Measurements from ENCODE around the gene REPS1.
"Not testable (repeated sequence)": the region's sequence is repeated elsewhere in the genome, so short reads cannot be mapped to it uniquely, and the experiment has no call there.

The REPS1 gene

DNA sequence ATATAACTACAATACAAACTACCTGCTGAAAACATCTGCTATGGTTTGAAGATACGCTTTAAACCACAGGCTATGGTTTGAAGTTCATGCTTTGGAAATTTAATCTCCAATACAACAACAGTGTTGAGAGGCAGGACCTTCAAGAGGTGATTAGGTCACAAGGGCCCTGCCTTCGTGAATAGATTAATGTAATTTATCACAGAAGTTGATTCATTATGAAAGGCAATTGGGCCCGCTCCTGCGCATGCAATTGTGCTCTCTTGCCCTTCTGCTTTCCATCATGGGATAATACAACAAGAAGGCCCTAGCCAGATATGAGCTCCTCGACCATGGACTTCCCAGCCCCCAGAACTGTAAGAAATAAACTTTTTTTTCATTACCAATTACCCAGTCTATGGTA is 21.2 kb downstream of the REPS1 start:
- no peak for DNase-seq

DNA sequence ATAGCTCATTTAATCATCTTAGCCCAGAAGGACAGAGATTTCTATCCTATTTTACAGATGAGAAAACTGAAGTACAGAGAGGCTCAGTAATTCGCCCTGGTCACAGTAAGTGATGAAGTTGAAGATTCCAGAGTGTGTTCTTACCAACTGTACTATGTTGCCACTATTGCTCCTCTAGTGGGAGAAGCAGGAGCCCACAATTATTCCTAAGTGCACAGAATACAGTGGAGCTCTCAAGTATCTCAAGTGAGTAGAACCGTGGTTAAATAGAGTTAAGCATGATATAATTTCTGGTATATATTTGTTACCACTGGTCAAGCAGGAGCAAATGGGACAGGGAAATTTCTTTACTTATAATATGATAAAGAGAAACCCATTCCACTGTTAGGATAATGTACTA is 22.1 kb downstream of the REPS1 start:
- DNase-seq, result no peak

DNA sequence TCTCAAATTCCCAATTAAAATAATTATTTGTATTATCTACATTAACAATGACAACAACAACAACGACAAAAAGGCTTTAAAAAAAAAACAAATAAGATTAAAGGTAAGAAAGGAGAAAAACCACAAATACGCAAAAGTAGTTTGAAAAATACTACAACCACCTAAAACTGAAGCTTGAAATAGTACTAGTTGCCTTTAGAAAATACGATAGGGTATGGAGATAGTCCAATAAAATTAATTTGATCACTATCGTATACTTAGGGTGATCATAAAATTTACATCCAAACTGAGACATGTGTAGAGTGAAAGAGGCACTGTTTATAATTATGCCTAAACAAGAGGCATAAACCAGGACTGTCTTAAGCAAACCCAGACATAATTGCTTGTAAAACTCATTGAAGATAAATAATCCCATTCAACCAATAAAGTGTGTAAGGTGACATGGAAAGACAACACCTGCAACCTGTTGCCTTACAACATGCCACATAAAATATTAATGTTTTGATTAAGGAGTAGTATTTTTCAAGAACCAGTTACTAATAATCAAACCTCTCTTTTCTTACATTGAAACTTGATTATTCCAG is 22.7 kb downstream of the REPS1 start:
- DNase-seq, result no peak

DNA sequence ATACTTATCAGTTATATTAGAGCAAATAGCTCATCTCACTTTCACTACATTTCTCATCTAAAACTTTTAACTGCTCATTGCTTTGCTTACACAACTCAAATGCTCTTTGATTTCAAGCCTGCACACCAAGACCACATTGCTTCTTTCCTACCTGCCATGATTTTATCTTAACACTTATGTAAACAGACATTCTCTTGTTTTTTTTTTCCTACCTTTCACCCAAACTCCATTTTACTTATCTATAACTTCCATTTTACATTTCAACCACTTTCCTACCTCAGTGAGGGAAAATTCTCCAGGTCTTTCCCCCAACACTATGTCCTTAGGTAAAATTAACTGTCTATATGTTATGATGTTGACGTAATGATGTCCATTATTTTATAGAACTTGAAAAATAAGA is 24.0 kb downstream of the REPS1 start:
- DNase-seq, result no peak

DNA sequence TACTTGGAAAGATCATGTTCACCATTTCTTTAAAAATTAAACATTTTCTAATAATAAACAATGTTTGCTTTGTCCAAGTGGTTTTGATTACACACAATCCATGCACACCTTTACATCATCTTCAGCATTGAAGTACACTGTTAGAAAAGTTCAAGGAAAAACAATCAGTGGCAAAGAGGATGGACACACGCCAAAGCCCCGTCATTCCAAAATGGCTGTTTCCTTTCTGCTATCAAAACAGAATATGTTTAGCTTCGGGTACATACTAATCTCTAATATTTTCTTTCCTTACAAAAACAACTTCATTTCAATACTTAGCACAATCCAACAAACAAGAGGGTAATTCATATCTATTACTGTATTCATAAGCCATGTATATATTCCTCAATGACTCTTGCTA is 24.5 kb downstream of the REPS1 start:
- no peak for DNase-seq

DNA sequence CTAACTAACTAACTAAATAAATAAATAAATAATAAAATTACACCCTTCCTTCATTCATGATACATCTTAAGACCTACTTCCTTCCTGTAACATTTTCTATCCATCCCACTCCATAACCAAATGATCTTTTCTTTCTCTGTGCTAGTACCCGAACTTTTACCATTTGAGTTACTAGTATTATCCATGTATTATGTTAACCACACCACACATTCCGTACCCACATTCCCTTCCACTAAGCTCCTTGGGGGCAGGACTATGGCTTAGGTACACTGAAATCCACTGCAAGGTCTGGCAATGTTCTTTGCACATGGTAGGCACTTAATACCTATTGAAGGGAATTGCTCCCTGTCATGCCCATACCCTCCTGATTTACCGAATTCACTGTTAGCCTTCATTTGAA is 24.9 kb downstream of the REPS1 start:
- no peak for DNase-seq

DNA sequence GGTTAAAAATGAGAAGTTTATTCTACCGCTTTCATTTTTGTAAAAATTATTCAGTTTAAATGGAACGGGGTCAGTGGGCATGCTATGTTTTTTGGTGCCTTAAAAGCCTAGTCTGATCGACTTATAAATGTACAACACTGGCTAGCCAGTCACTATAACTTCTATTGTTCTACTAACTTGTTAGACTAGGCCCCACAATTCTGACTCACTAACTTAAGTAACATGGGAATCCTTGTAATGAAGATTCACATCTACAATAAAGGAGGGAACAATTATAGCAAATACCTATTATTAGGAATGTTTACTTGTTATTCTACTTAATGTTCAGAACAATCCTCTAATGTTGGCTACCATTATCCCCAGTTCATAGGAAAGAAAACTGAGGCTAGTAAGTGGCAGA is 28.5 kb downstream of the REPS1 start:
- DNase-seq, result no peak

DNA sequence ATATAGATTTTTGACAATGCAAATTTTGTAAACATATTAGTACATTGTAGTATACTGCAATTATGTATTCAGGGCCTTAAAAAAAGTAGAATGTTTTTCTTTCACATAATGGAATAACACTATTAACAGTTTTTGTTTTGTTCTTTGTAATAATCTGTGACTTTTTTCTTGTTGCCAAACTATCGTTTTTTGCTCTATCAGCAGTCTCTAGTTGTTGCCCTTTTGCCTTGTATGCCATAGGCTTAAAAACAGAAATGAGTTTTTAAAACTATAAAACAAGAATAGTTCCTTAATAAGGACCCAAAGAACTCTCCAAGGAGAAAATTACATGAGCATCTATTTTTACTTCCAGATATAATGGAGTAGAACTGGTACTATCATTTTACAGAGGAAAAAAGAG is 29.5 kb downstream of the REPS1 start:
- DNase-seq, result no peak

DNA sequence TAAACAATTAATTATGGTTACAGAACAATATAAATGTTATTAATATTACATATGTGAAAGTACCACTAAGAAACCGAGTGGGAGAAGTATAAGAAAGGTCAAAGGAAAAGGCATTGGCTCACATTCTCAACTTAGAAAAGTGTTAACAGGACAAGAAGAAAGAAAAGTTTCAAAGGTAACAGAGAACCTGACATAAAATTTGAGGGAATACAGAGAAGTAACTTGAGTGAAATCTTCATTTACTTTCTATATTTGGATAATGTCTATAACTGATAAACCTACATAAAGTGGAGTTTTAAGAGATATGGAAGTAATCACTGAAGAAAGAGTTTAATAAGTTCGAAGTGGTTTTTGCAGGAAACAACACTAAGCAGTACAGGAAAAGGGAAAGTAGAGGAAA is 30.1 kb downstream of the REPS1 start:
- DNase-seq, result no peak

DNA sequence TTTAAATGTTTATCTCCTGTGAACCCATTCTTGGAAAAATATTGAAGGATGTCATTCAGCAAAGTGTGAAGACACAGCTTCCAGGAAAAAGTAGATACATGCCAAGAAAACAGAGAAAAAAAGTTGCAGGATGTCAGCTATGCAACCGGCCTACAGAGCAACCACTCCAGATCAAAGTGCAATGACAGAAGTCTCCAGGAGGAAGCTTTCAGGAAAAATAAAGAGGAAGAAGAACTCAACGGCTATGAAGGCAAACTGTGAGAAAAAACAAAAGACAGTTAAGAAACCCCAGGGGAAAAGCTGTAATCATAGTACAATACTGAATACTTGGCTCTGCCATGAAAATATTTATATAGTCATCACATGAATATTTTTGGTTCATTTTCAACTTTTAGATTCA is 30.6 kb downstream of the REPS1 start:
- no peak for DNase-seq

DNA sequence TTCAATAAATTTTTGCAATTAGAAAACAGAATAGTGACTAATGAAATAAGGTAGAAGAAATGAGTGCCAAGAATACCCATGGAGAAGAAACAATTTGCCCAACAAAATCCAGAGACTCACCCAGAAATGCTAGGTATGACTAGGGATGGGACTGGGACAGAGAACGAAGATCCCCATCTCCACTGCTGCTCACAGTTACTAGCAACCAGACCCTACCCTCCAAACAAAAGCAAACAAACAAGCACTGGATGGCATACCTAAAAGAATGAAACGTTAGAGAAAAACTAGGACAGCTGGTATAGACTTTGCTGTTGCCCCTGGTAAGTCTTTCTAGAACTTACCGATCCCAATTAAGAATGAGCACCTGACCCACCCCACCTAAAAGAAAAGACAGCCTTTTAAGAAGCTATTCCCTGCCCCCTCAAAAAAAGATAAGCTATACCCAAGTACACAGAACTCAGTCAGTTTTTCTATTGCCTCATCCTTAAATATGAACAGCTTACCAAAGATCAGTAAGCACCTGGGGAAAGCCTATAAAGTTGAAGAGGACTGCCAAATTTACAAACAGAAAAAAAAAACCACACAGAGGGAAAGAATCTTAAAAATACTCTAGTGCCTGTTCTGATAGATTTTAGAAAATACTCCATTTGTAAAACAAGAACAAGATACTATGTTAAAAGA is 31.7 kb downstream of the REPS1 start:
- no peak for DNase-seq

DNA sequence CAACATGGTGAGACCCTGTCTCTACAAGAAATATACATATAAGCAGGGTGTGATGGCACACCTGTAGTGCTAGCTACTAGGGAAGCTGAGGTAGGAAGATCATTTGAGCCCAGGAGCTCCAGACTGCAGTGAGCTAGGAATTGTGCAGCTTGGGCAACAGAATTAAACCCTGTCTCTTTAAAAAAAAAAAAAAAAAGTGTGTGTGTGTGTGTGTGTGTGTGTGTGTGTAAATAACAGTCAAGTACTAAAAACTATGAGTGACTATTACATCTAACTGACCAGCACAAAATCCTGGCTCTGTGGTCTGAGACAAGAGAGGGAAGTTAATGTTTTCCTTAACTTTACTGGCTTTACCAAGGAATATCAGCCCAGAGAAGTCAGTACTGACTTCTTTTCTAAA is 32.8 kb downstream of the REPS1 start:
- DNase-seq, result no peak

DNA sequence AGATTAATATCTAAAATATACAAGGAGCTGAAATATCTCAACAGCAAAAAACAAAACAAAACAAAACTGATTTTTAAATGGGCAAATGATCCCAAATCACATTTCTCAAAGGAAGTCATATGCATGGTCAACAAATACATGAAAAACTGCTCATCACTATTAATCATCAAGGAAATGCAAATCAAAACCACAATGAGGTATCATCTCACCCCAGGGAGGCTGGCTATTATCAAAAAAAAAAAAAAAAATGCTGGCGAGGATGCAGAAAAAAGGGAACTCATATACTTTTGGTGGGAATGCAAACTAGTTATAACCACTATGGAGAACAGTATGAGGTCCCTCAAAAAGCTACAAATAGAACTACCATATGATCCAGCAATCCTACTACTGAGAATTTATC is 34.6 kb downstream of the REPS1 start:
- no peak for DNase-seq

DNA sequence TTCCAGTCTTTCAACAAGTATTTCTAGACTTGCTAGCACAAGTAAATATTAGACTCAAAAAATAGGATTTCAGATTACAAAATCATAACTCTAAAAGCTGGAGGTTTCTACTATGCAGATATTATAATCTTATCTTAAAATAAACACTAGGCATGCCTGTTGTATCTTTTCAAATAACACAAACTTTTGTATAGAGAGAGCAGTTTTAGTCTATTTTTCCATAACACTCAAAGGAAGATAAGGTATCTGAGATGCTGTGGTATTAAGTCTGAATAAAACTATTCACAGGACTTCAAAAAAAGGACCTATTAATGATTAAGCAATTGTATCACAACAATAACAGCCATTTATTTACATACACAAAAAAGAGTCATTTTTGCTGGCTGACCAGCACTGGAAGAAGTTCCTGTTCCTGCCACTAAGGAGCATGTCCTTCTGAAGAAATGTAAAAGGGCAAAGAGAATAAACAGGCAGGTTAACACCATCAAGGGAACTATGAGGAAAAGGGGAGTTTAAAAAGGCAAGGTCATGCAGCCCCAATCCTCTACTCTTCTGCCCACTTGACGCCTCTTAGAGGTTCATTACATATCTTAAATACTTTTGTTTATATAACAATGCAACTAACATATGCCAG is 39.4 kb downstream of the REPS1 start:
- no peak for DNase-seq

DNA sequence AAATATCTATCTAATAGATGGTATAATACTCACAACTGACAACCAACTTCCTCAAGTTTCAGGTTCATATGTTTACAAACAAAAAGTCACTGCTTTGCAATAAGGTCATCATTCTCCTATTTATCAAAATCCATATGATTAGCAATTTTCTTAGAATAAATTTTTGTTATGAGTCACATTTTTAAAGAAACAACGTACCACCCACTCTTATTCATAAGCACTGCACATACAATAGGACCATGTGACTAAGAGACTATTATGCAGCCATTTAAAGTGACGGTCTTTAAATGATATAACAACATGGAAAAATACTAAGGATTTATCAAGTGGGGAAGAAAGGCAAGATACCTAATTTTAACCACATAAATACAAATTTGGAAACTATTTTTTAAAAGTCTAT is 40.0 kb downstream of the REPS1 start:
- DNase-seq, result no peak

DNA sequence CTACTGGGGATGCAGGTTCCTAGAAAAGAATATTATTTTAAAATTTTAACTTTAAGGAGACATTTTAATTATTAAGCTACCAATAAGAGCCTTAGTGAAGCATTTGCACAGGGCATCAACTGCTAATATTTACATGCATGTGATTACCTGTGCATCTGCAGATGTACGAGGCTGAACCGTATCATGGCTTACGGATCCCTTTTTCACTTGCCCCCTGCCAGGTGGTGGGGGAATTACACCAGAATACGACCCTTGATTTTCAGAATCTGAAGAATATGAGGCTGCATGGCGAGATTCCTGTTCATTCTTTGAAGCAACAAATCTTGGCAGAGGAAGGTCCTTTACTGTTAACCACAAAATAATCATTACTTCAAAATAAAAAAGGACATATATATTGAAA is 42.7 kb downstream of the REPS1 start:
- DNase-seq, result no peak

DNA sequence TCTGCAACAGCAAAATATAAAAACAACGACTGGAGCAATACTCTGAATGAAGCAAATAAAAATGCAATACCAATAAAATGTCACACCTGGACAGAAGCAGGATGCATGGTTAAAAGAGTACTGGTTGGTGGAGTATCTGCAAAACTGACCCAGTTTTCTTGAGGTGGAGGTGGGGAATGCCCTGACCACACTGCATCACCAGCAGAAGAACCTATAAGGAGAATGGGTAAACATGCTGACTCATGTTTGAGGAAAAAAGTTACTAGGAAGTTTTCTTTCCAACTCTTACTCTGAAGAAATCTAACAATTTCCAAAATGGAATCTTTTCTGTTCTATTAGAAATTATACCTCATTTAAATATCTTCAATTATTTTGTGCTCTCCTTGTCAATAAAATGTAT is 43.6 kb downstream of the REPS1 start:
- DNase-seq, result no peak

DNA sequence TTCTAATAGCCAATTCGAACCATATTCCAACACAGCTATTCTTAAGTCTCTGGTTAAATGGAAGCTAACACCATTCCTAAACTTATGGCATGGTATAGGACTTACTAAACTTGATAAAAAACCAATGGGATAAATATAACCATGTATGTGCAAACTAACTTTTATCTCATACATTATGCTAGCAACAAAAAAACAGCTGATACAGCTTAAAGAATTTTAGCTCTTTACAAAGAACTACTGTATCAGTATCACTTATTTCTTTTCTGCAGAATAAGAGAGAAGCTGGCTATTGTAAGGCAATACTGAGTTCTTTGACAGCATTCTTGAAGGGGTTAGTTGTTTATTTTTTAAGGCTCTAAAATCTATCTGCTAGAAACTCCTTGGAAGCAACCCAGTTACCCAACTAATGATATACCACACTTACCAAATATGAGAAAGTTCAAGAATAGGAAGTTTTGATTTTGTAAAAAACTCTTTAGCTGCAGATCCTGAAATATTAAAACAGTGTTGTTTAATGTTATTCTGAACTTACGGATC is 44.9 kb downstream of the REPS1 start:
- DNase-seq, result no peak

DNA sequence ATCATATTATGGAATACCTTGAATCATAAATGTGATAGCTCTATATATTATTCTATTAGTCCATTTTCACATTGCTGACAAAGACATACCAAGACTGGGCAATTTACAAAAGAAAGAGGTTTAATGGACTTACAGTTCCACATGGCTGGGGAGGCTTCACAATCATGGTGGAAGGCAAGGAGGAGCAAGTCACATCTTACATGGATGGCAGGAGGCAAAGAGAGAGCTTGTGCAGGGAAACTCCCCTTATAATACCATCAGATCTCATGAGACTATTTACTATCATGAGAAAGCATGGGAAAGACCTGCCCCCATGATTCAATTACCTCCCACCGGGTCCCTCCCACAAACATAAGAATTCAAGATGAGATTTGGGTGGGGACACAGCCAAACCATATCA is 51.2 kb downstream of the REPS1 start:
- DNase-seq, result not testable (repeated sequence)

DNA sequence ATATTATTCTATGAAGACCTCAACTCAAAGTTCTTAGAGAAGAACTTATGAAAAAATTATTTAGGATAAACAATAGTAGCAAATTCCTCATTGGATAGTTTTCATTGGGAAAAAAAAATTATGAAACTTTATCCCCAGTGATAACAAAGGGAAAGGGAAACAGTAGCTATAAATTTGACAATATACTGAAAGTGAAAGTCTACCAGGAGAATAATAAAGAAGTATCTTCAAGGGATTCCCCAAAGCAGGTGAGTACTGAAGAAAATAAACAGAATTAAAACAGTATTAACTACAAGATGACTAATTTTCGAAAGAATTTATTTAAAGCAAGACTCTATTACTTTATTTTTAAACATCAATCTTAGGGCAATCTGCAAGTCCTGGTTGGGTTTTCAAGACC is 56.4 kb downstream of the REPS1 start:
- DNase-seq, result no peak

DNA sequence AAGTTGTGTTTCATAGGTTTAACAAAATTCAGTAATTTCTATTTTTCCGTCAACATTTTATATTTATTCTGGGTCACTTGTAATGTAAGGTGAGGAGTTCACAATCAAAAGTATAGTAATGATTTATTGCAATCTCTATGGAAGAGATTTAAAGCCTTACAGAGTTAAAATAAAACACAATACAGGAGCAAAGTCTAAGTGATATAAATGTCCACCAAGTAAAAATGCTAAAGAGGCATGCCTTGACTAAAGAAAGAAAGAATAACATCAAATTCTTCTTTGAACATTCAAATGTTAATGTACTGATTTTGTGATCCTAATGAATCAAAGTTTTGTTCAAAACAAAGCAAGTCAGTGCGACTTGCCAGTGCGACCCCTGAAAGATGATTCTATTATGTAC is 61.5 kb downstream of the REPS1 start:
- no peak for DNase-seq

DNA sequence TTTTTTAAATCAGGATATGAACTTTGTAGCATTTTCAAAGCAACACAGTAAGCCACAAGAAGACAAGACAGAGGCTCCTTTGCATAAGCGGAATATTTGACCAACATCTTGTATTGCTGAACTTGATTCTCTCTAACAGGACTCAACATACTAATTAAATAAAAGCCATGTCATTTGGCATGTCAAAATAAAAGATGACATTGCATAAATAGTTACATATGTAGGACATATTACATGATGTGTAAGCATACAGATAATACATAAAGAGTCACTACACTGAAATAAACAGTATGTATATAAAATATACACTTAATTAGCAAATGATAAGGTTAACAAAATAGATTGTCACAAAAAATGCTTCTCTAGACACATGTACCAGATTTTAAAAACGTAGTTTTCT is 62.2 kb downstream of the REPS1 start:
- no peak for DNase-seq

DNA sequence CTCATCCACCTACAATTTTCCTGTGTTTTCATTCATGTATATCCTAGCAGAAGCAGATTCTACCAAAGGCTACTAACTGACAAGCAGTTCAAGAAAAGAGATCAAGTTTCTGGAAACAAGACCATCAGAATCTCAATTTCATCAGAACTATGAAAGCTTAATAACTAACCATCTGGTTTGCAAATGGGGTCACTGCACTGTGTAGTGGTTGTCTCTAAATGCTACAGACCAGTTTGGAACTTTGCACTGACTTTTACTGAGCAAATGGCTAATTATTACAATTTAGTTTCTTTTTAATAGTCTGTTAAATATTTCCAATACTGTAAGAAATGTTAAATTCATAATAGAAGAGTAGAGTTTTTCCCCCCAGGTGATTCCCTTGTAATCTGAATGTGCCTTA is 64.5 kb downstream of the REPS1 start:
- no peak for DNase-seq

DNA sequence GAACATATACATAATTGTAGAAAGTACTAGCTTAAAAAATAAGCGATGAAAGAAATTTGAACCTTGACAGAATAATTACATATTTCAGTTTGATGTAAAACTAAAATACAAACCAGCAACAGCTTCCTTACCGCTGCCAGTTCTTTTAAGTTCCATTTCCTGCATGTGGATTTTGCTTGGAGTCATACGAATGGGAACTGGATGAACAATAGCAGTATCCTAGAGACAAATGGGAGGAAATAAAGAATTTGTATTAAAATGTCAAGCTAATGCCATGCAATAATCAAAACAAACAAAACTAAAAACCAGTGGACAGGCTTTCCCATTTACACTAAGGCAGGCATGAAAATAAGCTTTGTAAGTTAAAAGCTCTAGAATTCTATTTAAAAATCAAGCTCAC is 67.1 kb downstream of the REPS1 start:
- no peak for DNase-seq

DNA sequence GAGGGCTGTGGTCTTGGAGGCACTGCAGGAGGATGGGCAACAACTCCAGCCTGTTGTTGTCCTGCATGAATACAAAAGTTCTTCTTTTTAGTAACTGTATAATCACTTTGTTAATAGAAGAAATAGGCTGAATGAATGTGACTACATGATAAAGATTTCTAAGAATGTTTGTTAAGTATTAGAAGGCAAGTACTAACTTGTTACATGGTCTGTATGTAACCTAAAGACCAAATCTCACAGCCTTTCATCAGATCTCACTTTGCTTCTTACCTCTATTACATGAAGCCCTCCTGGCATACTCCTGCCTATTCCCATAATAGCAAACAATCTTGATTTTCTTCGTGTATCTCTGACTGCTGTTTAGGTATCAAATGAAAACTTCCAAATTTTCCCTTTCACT is 73.4 kb downstream of the REPS1 start:
- DNase-seq, result no peak

Data from NCI-H510A (cell line).